ENCODE data around the gene NUP58.

NUP58 gene

DNA sequence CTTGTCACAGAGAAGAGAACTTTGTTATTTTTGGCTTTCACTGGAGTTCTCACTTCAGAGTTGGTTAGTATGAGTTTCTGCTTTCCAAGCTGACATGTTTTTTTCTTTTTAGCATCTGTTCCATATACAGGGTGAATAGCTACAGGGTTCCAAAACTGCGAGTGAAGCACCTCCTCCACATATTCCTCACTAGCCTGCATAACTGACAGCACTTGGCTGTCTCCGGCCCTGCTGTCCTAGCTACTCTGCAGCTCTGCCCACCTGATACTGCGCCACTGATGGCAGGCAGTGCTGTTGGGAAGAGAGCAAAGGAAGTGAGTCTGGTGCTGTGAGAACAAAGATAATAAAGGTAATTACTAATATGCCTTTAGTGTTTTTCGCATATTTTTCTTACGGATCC is 77.1 kb downstream of the NUP58 start:
- no peak for DNase-seq

DNA sequence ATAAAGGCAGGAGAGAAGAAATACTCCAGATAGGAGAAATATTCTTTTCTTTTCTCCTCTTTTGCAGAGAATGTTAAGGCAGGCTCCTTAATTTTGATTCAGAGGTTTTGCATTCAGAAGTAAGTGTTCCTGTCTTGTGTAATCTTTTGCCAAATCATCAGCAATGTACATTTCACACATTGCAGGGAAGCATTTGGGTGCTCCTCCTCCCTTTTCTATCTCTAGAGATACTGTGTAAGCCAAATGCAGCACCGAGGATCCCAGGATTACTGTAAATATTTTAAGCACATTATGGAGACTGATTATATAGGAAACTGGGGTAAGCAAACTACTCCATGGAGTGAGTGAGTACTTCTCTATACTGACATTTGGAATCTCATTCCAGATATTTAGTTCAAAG is 77.6 kb downstream of the NUP58 start:
- DNase-seq = no peak

DNA sequence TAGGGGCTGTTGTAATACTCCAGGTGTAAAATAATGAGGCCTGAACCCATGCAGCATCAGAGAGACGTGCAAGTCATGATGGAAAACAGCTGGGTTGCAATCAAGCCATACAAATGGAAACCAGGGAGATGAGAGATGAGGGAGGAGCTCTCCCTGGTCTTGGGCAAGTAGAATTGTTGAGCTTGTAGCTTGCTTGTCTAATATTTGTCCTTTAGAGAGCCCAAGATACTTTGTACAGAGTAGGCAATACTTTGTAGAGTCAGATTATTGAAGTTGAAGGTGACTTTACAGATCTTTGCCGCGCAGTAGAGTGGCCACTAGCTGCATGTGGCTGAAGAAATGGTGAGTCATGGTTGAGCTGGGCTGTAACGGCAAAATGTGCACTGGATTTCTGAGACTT is 78.7 kb downstream of the NUP58 start:
- DNase-seq = no peak

DNA sequence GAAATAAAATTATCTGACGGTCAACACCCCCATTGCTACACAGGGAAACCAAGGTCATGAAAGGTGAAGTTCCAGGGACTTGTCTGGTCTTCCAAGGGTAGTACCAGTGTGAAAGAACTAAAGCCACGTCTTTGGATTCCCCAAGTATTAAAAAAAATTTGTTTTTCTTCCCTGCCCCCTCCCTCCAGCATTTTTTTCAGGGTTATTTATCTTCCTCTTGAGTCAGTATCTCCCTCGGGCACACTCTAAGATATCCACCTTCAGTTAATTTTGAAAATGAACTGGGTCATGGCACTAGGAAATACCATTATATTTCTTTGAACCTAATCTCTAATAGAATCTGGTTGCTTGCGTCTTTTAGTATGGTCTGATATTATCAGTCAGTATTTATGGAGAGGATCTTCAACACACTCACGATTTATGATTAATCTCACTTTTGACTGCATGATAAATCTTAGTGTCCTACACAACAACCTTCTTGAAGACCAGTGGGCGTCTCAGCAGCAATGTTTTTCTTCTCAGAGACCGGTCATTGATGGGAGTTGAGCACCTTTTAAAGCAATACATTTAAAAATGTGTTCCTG is 79.4 kb downstream of the NUP58 start:
- DNase-seq = no peak

- DNase-seq = no peak
Observed at GRCh38 chr13:25384758-25385410, 83.5 kb downstream of the NUP58 start.

GRCh38 chr13:25391932-25392331 is 90.5 kb downstream of the NUP58 start:
- DNase-seq = no peak

Measured in NCI-H1417 treated with DMSO at 0.1 percent for 48 hours (cell line).